ES-I3 (cell line): ENCODE data around the gene SETBP1.

Experiments used
- H3K36me3 ChIP-seq: 2 replicates; pipeline ENCODE4 v1.6.1; 2013; ENCODE audit warnings: mild to moderate bottlenecking, low read length, control low read depth, moderate library complexity; ENCODE audit not compliant: insufficient read depth
- H3K4me1 ChIP-seq: 2 replicates; pipeline ENCODE4 v1.6.1; 2013; ENCODE audit warnings: mild to moderate bottlenecking, control low read depth, low read length; ENCODE audit not compliant: insufficient read depth
- H3K9ac ChIP-seq: 2 replicates; pipeline ENCODE4 v1.6.1; 2013; ENCODE audit warnings: low read depth, mild to moderate bottlenecking, low read length, moderate library complexity
- H3K9me3 ChIP-seq: 2 replicates; pipeline ENCODE4 v1.6.1; 2013; ENCODE audit warnings: mild to moderate bottlenecking, low read length, moderate library complexity; ENCODE audit not compliant: control insufficient read depth, insufficient read depth

The SETBP1 gene

GRCh38 chr18:45024357-45025088 is 343.8 kb downstream of the SETBP1 start:
- H3K36me3 ChIP-seq, result no peaks in the 10 kb centered on the region
- no peak overlapping the region for H3K9ac ChIP-seq
- no peaks in the 10 kb centered on the region for H3K4me1 ChIP-seq
- H3K9me3 ChIP-seq, result no peaks in the 10 kb centered on the region

GRCh38 chr18:45025089-45025450 is 344.4 kb downstream of the SETBP1 start:
- no peak overlapping the region for H3K9ac ChIP-seq
- H3K36me3 ChIP-seq, result no peaks in the 10 kb centered on the region
- H3K9me3 ChIP-seq, result no peaks in the 10 kb centered on the region
- H3K4me1 ChIP-seq, result no peaks in the 10 kb centered on the region

GRCh38 chr18:45026162-45026561 is 345.5 kb downstream of the SETBP1 start:
- H3K36me3 ChIP-seq, result no peaks in the 10 kb centered on the region
- H3K4me1 ChIP-seq, result no peaks in the 10 kb centered on the region
- no peaks in the 10 kb centered on the region for H3K9me3 ChIP-seq
- no peak overlapping the region for H3K9ac ChIP-seq

GRCh38 chr18:45034179-45034578 is 353.5 kb downstream of the SETBP1 start:
- no peaks in the 10 kb centered on the region for H3K4me1 ChIP-seq
- no peaks in the 10 kb centered on the region for H3K9me3 ChIP-seq
- no peak overlapping the region for H3K9ac ChIP-seq
- H3K36me3 ChIP-seq, result no peaks in the 10 kb centered on the region

GRCh38 chr18:45037618-45038017 is 356.9 kb downstream of the SETBP1 start:
- no peak overlapping the region for H3K9ac ChIP-seq

GRCh38 chr18:45039376-45039775 is 358.7 kb downstream of the SETBP1 start:
- Histone ChIP-seq H3K9ac (no peak overlapping the region), H3K36me3 (no peaks in the 10 kb centered on the region), H3K9me3 (no peaks in the 10 kb centered on the region), H3K4me1 (no peaks in the 10 kb centered on the region)

More at GRCh38 chr18:45037618-45038017, 356.9 kb downstream of the SETBP1 start:
- H3K36me3 ChIP-seq, result no peaks in the 10 kb centered on the region
- no peaks in the 10 kb centered on the region for H3K9me3 ChIP-seq
- no peaks in the 10 kb centered on the region for H3K4me1 ChIP-seq

GRCh38 chr18:45040879-45041278 is 360.2 kb downstream of the SETBP1 start:
- Histone ChIP-seq H3K36me3 (no peaks in the 10 kb centered on the region), H3K4me1 (no peaks in the 10 kb centered on the region), H3K9me3 (no peaks in the 10 kb centered on the region), H3K9ac (no peak overlapping the region)

- H3K36me3 ChIP-seq, result no peaks in the 10 kb centered on the region
- no peaks in the 10 kb centered on the region for H3K9me3 ChIP-seq
- no peaks in the 10 kb centered on the region for H3K4me1 ChIP-seq
- H3K9ac ChIP-seq, result no peak overlapping the region
Measured at GRCh38 chr18:45044787-45045186, 364.1 kb downstream of the SETBP1 start.

GRCh38 chr18:45046228-45046627 is 365.5 kb downstream of the SETBP1 start:
- no peak overlapping the region for H3K9ac ChIP-seq
- no peaks in the 10 kb centered on the region for H3K9me3 ChIP-seq
- no peaks in the 10 kb centered on the region for H3K4me1 ChIP-seq
- H3K36me3 ChIP-seq, result no peaks in the 10 kb centered on the region

GRCh38 chr18:45046961-45047360 is 366.3 kb downstream of the SETBP1 start:
- Histone ChIP-seq H3K36me3 (no peaks in the 10 kb centered on the region), H3K9me3 (no peaks in the 10 kb centered on the region), H3K4me1 (no peaks in the 10 kb centered on the region), H3K9ac (no peak overlapping the region)

GRCh38 chr18:45049578-45050319 is 369.1 kb downstream of the SETBP1 start:
- Histone ChIP-seq H3K9ac (no peak overlapping the region), H3K36me3 (no peaks in the 10 kb centered on the region), H3K4me1 (no peaks in the 10 kb centered on the region), H3K9me3 (no peaks in the 10 kb centered on the region)

- Histone ChIP-seq H3K9ac (no peak overlapping the region), H3K36me3 (no peaks in the 10 kb centered on the region), H3K9me3 (no peaks in the 10 kb centered on the region), H3K4me1 (no peaks in the 10 kb centered on the region)
Measured at GRCh38 chr18:45050712-45051601, 370.3 kb downstream of the SETBP1 start.

- Histone ChIP-seq H3K9ac (no peak overlapping the region), H3K36me3 (no peaks in the 10 kb centered on the region), H3K9me3 (no peaks in the 10 kb centered on the region), H3K4me1 (no peaks in the 10 kb centered on the region)
Measured at GRCh38 chr18:45054636-45055035, 373.9 kb downstream of the SETBP1 start.

- Histone ChIP-seq H3K9ac (no peak overlapping the region), H3K36me3 (no peaks in the 10 kb centered on the region), H3K4me1 (no peaks in the 10 kb centered on the region), H3K9me3 (no peaks in the 10 kb centered on the region)
Measured at GRCh38 chr18:45055811-45056210, 375.1 kb downstream of the SETBP1 start.
